Stimulated activated CD4-positive, alpha-beta T cell treated with anti-CD3 and anti-CD28 coated beads, TNF-alpha, amount 100 ng/mL, for 24 hours (primary cell): ENCODE results near the gene SEMA3F.
A peak's percentile ranks its signal among the peaks of the same experiment; 100 is the strongest.

Experiments used
- DNase-seq, 3 experiments: peaks; one replicate each; pipeline ENCODE4 v3.0.0-alpha.2; 2020; ENCODE audit warnings: low read depth in 3 of 3

SEMA3F gene

GRCh38 chr3:50235716-50236483 is 80.8 kb downstream of the SEMA3F start, which contains the start of gene GNAI2:
Gene GNAI2 (plus strand): TSS chr3:50236204. CDS start chr3:50236336, 132 bp downstream.
- peak; percentile 98 to 99 (median 99) for DNase-seq

GRCh38 chr3:50236484-50237132 is 81.5 kb downstream of the SEMA3F start:
- no peak for DNase-seq

- DNase-seq = no peak
Measured at GRCh38 chr3:50237133-50237651, 82.1 kb downstream of the SEMA3F start.

- DNase-seq = peak; percentile 71 to 89 (median 73)
Measured at GRCh38 chr3:50237754-50238548, 82.8 kb downstream of the SEMA3F start.

- no peak for DNase-seq
Measured at GRCh38 chr3:50238549-50239026, 83.5 kb downstream of the SEMA3F start.
